NCI-H187 (cell line): ENCODE results near the gene SLC35B2.

Source experiments
- DNase-seq, 2 experiments: peaks; one replicate each; lab custom pipeline; 2025; lab: John Stamatoyannopoulos, UW

SLC35B2 gene

DNA sequence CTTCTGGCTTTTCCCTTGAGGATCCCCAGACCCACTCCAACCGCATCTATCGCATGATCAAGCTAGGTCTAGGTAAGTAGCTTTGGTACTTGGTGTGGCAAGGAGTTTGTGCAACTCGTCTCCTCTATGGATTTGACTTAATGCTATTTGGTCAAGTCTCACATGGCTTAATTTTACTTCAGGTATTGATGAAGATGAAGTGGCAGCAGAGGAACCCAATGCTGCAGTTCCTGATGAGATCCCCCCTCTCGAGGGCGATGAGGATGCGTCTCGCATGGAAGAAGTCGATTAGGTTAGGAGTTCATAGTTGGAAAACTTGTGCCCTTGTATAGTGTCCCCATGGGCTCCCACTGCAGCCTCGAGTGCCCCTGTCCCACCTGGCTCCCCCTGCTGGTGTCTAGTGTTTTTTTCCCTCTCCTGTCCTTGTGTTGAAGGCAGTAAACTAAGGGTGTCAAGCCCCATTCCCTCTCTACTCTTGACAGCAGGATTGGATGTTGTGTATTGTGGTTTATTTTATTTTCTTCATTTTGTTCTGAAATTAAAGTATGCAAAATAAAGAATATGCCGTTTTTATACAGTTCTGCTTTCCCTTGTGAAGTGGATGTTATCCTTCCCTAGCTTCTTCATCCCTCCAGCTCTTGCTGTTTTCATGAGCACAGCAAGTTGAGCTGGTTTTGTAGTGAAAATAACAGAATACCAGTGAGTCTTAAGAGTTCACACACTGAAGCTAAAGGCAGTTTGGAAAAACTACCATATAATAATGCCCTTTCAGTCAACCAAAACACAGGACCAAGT is 3.8 kb downstream of the SLC35B2 start:
- no peak for DNase-seq

DNA sequence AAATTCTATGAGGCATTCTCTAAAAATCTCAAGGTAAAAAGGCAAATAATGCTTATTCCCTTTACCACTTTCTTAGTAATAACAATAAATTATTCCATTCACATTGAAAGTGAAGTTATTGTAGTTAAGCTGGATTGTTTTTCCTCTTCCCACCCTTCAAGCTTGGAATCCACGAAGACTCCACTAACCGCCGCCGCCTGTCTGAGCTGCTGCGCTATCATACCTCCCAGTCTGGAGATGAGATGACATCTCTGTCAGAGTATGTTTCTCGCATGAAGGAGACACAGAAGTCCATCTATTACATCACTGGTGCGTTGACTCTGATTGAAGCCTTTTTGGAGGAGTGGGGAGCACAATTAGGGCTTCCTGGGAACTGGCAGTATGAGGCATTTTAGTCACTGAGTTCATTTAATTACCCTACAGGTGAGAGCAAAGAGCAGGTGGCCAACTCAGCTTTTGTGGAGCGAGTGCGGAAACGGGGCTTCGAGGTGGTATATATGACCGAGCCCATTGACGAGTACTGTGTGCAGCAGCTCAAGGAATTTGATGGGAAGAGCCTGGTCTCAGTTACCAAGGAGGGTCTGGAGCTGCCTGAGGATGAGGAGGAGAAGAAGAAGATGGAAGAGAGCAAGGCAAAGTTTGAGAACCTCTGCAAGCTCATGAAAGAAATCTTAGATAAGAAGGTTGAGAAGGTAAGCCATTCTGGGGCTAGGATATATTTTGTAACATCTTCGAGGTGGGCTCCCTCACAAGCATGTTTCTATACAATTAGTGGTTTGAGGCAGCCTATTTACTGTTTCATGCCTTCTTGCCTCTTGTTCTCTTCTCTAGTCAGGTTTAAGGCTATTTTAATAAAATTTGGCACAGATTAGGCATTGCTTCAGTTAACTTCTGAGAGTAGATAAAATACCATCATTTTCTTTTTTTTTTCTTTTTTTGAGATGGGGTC is 5.5 kb downstream of the SLC35B2 start:
- DNase-seq: no peak

- DNase-seq: no peak
Observed at GRCh38 chr6:44250718-44251123, 6.6 kb downstream of the SLC35B2 start.

DNA sequence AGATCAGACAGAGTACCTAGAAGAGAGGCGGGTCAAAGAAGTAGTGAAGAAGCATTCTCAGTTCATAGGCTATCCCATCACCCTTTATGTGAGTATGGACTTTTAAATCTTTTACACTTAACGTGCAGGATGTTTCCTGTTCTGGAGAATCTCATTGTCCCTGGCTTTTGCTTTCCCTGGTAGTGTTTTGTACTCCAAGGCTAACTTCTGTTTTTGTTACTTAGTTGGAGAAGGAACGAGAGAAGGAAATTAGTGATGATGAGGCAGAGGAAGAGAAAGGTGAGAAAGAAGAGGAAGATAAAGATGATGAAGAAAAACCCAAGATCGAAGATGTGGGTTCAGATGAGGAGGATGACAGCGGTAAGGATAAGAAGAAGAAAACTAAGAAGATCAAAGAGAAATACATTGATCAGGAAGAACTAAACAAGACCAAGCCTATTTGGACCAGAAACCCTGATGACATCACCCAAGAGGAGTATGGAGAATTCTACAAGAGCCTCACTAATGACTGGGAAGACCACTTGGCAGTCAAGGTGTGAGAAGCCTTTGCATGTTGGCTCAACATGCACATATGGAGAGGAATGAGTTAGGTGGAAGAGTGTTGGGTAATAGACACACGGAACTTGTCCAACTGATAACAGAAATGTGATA is 7.1 kb downstream of the SLC35B2 start:
- no peak for DNase-seq

DNA sequence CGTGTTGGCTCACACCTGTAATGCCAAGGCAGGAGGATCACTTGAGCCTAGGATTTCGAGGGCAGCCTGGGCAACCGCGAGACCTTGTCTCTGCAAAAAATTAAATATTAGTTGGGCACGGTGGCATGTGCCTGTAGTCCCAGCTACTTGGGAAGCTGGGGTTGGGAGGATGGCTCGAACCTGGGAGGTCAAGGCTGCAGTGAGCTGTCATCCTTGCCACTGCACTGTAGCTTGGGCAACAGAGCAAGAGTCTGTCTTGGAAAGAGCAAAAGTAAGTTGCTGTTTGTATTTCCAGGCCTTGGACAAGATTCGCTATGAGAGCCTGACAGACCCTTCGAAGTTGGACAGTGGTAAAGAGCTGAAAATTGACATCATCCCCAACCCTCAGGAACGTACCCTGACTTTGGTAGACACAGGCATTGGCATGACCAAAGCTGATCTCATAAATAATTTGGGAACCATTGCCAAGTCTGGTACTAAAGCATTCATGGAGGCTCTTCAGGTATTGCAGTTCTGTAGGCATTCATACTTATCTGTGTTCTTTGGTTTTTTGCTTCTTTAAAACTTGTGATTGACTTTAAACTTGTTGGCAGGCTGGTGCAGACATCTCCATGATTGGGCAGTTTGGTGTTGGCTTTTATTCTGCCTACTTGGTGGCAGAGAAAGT is 8.1 kb downstream of the SLC35B2 start:
- DNase-seq: no peak

GRCh38 chr6:44248579-44248978 is 8.7 kb downstream of the SLC35B2 start:
- DNase-seq: no peak

DNA sequence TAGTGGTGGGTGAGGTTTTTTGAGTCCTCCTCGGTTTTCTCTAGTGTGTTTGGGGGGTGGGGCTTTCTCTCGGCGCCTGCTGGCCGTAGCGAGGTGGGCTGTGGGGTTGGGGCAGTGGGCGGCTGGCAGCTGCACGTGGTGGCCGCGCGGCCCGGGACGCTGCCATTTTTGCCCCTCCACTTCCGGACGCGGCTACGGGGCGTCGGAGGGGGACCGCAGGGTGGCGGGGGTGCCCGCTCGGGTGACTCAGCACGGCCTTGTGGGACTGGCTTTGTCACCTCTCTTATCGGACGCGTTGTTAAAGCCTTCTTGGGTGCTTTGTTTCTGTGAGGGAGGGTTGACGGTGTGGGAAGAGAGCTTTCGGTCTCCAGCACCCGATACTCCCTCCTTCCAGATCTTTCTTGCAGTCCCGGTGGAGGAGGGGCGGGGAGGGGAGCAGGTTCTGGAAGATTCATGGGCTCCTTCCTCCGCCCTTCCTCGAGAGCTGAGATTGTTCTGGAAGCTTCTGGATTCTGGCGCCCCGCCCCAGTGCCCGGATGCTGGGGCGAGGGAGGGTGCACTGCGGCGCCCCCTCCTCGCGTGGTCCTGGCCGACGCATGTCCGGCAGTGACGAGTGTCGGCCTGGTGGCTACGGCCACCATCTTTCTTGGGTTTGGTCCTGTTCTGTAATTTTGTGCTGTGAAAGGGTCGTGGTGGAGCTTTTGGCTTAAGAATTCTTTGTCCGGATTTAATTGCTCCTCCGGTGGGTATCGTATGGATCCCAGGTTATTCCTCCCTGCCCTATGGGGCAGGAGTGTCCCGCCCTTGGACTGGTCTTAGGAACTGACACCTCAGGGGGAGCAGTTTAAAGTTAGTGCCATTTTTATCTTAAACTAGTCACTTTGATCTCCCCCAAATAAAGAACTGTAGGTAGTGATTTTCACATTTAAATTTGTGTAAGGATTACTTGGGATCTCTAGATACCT is 9.7 kb downstream of the SLC35B2 start:
- no peak for DNase-seq

GRCh38 chr6:44246663-44247337 is 10.5 kb downstream of the SLC35B2 start, which contains the start of gene HSP90AB1:
HSP90AB1 (plus strand) TSS chr6:44247101; CDS start chr6:44248630, 1,529 bp downstream.
- peak; percentile 77 to 97 for DNase-seq

DNA sequence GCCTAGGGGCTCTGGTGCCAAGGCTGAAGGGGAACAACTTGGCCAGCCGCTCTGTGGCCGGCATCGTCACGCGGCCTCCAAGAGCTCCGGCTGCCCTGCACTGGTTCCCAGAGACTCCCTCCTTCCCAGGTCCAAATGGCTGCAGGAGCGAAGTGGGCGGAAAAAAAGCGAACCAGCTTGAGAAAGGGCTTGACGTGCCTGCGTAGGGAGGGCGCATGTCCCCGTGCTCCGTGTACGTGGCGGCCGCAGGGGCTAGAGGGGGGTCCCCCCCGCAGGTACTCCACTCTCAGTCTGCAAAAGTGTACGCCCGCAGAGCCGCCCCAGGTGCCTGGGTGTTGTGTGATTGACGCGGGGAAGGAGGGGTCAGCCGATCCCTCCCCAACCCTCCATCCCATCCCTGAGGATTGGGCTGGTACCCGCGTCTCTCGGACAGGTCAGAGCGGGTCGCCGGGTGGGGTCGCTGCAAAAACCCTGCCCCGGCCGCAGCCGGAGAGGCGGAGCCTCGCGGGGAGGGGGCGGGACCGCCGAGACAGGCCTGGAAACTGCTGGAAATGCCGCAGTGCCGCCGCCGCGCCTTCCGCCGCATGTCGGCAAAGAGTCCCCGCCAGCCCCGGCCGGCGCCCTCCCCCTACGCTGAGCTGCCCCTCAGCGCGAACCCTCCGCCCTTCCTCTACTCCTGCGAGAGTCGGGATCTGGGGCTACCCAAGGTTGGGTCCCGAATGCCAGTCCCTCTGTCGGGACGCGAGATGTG is 11.2 kb downstream of the SLC35B2 start:
- DNase-seq: peak; percentile 76 to 83

DNA sequence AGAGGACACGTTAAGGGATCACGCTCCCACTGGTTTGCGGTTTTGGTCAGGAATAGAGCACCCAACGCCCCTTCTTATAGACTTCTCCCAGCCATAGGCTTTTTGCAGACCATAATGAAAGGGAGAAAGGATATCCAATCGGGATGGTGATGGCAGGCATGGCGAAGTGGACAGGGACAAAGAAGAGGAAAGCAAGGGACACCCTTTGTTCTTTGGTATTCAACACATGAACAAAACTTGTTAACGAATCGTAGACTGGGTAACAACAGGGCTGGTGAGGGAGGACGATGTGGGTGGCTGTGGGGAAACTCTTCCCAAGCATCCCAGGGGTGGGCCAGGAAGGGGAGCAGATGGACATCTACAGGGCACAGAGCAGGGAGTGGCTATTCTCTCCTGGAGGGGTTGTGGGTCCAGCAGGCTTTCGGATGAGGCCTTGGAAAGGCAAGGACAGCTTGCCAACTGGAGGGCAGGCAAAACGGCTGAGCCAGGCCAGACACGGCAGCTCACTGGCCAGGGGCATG is 11.9 kb downstream of the SLC35B2 start:
- no peak for DNase-seq

DNA sequence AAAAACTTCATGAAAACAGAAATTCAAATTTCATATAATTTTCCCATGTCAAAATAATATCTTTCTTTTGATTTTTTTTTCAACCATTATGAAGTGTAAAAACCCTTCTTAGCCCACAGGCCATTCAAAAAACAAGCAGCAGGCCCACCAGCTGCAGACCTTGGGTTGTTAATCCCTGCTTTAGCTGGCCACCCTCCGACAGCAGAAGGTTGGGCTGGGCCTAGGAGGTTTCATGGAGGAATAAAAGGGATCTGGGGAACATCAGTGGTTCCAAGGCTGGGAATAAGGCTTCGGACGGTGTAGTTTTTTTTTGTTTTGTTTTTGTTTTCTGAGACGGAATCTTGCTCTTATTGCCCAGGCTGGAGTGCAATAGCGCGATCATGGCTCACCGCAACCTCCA is 14.0 kb downstream of the SLC35B2 start:
- DNase-seq: no peak

GRCh38 chr6:44238687-44239350 is 18.5 kb downstream of the SLC35B2 start:
- DNase-seq: no peak

DNA sequence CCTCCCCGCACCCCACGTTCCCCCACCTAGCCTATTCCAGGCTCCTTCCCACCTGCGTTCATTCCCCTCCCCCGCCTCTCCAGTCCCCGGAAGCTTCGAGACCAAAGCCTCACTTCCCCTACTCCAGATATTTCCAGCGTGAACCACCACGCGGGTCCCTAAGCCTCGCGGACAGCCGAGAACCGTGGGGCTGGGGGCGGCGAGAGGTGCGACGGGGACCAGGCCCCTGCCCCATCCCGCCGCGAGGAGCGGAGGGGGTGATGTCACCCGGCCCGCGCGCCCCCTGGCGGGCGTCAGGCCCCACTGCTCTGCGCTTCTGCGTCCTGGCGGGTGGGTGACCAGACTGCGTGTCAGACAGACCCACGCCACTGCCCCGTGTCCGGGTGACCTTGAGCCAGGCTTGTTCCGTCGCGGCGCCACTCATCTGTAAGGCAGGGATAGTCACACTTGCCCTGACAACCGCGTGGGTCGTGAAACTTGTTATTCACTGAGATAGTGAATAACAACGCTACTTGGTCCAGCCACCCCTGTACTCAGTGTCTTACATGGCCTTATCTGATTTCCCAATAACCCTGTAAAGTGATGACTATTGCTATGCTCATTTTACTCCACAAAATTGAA is 19.4 kb downstream of the SLC35B2 start:
- DNase-seq: peak in 1 of 2 experiments; percentile 54

- DNase-seq: peak; percentile 54 to 64
Observed at GRCh38 chr6:44237021-44237812, 20.1 kb downstream of the SLC35B2 start.

DNA sequence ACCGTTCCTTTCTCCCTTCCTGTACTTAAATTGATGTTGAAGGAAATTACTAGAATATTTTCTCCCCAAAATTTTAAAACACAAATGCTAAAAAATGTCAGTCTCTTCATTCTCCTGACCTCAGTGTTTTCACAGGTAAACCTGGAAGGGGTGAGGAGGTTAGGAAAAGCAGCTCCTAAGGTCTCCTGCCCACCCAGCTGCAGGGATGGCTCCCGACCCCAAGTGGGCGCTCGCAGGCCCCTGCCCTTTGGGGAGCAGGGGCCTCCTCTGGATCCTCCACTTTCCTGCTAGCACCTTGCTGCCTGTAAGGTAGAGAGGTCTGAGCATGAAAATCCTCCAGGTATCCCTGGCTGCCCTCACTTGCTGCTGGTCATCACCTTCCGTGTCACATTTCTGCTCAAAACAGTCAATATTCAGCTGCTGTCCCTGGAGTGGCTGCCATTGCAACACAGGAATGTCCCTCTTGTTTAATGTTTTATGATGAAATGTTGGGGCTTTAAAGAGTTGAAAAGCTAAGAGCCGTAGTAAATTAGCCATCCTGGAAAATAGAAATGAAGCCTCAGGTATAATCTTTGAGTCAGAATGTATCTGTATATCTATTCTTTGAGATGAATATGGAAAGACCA is 21.3 kb downstream of the SLC35B2 start:
- no peak for DNase-seq

GRCh38 chr6:44235269-44235668 is 22.1 kb downstream of the SLC35B2 start:
- no peak for DNase-seq
